K562 (cell line): Measurements from ENCODE around the gene PRDX2. TPM values are rescaled to one million over a fixed set of nuclear protein-coding genes. Genes with fewer than 3 reads are reported as not detected.

ENCODE experiments used
- C11orf30 ChIP-seq: fragments of 450-650 bp; IDR thresholded peaks from 2 replicates; pipeline ENCODE4 v1.6.1; 2016; ENCODE audit warnings: low read depth, mild to moderate bottlenecking
- CTBP1 ChIP-seq: fragments of 450-650 bp; IDR thresholded peaks from 2 replicates; pipeline ENCODE4 v1.6.1; 2016; ENCODE audit warnings: borderline replicate concordance
- E2F4 ChIP-seq: sonication (generic); formaldehyde crosslinking; IDR thresholded peaks from 2 replicates; pipeline ENCODE4 v1.8.0; 2022; ENCODE audit warnings: mild to moderate bottlenecking, low read depth, missing genetic modification reagents
- HDAC1 ChIP-seq, 2 experiments: fragments of 450-650 bp; IDR thresholded peaks; 2 replicates each; pipeline ENCODE4 v1.6.1; 2016 to 2017; ENCODE audit warnings: inconsistent platforms in 1 of 2, mild to moderate bottlenecking in 1 of 2, moderate library complexity in 1 of 2
- MYC ChIP-seq, 2 experiments: fragments of 250-450 bp in 1 of 2; sonication (Bioruptor Pico) in 1 of 2; IDR thresholded peaks; 2 replicates each; pipeline versions ENCODE4 v1.5.1 to v1.6.1; 2012 to 2021; ENCODE audit warnings: low read depth in 2 of 2, borderline replicate concordance in 1 of 2, improper control_type of control experiment in 1 of 2, low read length in 1 of 2, mild to moderate bottlenecking in 1 of 2, moderate library complexity in 1 of 2
- SIN3A ChIP-seq, 2 experiments: fragments of 150-350 bp in 1 of 2; IDR thresholded peaks; 2 replicates each; pipeline ENCODE4 v1.6.1; 2011 to 2016; ENCODE audit warnings: borderline replicate concordance in 2 of 2, low read depth in 2 of 2, low read length in 2 of 2, mild to moderate bottlenecking in 2 of 2, moderate library complexity in 2 of 2; ENCODE audit not compliant: control insufficient read depth in 1 of 2
- TAF7 ChIP-seq: fragments of 450-650 bp; IDR thresholded peaks from 2 replicates; pipeline ENCODE4 v1.6.1; 2016; ENCODE audit warnings: missing genetic modification characterization, missing compliant biosample characterization
- polyA plus RNA-seq, 8 experiments: library from polyadenylated mRNA; depleted of rRNA in 4 of 8; stranded (reverse) in 5 of 8; unstranded in 3 of 8; fragments of >200 nt; fragmentation: Nextera tagmentation in 2 of 8; fragmentation: Illumina TruSeq in 1 of 8; extraction: Ambion mirVana in 2 of 8; extraction: Trizol in 1 of 8; gene quantifications; 2 replicates each; pipeline versions ENCODE4 v1.2.1 to v1.2.3, GENCODE V29; 2011 to 2014; ENCODE audit warnings: inconsistent platforms in 1 of 8, missing spikeins in 1 of 8
- total RNA-seq, 7 experiments: library from RNA; depleted of rRNA in 6 of 7; stranded (reverse); fragments of >200 nt in 6 of 7; fragmentation: Illumina TruSeq in 2 of 7; extraction: Trizol in 2 of 7; gene quantifications; 2 replicates each; pipeline versions ENCODE4 v1.2.1 to v1.2.3, GENCODE V29; 2011 to 2021; ENCODE audit warnings: low replicate concordance in 1 of 7
- TF ChIP-seq, protein P1 (sequence below), 2 experiments: fragments of 450-650 bp; formaldehyde crosslinking in 1 of 2; IDR thresholded peaks; 2 replicates each; pipeline versions ENCODE4 v1.4.0 to v1.6.1; 2014 to 2020; ENCODE audit warnings: mild to moderate bottlenecking in 2 of 2, borderline replicate concordance in 1 of 2, low read depth in 1 of 2
- TF ChIP-seq, protein P2 (sequence below): fragments of 250-450 bp; sonication (Bioruptor Pico); IDR thresholded peaks from 2 replicates; pipeline ENCODE4 v1.4.0; 2020; ENCODE audit warnings: mild to moderate bottlenecking, moderate library complexity
- TF ChIP-seq, protein P3 (sequence below): sonication (generic); IDR thresholded peaks from 2 replicates; pipeline ENCODE4 v1.6.1; 2016

PRDX2 gene
- total and polyA plus RNA-seq, 9 of the 15 experiments (the other 6 are each of a cell fraction or from before 2014, with no cell fraction given), result 206 to 1,183 (median 415) TPM

DNA sequence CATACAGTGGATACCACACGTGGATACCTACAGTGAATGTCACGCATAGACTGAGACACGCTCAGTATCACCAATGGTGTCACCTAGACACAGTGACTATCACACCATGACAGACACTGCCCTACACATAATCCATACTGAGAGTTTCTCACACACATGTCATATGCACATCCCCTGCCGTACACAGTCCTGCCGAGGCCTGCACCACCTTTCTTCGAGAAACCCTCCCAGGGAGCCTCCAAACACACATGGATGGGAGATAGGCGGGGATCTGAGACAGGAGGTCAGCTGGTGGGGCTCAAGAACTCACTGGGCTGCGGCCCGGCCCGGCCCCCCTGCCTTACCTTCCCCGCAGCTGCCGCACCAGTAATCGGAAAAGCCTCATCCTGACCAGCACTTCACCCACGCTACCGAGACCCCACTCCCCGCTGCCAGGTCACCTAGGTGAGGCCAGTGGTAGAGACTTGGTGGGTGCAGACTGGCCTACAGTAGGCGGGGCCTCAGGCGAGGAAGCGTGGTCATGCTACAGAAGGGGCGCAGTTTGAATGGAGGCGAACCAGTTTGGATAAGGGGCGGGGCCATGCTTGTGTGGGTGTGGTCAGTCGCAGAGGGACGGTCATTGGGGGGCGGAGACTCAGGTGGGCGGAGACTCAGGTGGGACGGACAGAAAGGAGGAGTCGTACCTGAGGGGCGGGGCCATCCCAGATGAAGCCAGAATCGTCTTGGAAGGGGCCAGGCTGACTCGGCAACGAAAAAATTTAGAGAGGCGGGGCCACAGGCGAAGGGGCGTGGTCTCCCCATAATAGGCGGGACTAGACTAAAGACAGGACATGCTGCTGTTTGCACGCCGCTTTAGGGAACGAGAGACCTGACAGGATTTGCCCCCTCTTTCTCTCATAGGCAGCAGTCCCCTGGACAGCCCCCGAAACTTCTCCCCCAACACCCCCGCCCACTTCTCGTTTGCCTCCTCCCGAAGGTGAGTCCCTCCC, 38.8 kb upstream of the PRDX2 start (continued):
- no peak for TF ChIP-seq TAF7 (tag)
- peak in 1 of 2 experiments; percentile 73; a peak in 1 of 4 replicates for TF ChIP-seq HDAC1 (IDR thresholded peaks at IDR 0.05)
- TF ChIP-seq CTBP1, result 0 out of 2 replicates have a peak, but pooled peaks have one; percentile 23
- no peak; the same call in 1 of the 2 replicates for TF ChIP-seq C11orf30
- TF ChIP-seq, protein P1, sequence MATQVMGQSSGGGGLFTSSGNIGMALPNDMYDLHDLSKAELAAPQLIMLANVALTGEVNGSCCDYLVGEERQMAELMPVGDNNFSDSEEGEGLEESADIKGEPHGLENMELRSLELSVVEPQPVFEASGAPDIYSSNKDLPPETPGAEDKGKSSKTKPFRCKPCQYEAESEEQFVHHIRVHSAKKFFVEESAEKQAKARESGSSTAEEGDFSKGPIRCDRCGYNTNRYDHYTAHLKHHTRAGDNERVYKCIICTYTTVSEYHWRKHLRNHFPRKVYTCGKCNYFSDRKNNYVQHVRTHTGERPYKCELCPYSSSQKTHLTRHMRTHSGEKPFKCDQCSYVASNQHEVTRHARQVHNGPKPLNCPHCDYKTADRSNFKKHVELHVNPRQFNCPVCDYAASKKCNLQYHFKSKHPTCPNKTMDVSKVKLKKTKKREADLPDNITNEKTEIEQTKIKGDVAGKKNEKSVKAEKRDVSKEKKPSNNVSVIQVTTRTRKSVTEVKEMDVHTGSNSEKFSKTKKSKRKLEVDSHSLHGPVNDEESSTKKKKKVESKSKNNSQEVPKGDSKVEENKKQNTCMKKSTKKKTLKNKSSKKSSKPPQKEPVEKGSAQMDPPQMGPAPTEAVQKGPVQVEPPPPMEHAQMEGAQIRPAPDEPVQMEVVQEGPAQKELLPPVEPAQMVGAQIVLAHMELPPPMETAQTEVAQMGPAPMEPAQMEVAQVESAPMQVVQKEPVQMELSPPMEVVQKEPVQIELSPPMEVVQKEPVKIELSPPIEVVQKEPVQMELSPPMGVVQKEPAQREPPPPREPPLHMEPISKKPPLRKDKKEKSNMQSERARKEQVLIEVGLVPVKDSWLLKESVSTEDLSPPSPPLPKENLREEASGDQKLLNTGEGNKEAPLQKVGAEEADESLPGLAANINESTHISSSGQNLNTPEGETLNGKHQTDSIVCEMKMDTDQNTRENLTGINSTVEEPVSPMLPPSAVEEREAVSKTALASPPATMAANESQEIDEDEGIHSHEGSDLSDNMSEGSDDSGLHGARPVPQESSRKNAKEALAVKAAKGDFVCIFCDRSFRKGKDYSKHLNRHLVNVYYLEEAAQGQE (IDR thresholded peaks at IDR 0.05; ENCODE audit: borderline replicate concordance), result peak; percentile 93
- TF ChIP-seq, protein P1 (CRISPR knock-in tag; IDR thresholded peaks at IDR 0.05; ENCODE audit: low read depth), result no peak
- TF ChIP-seq E2F4 (CRISPR knock-in tag), result 0 out of 2 replicates have a peak, but pooled peaks have one; percentile 28
- TF ChIP-seq, protein P2, sequence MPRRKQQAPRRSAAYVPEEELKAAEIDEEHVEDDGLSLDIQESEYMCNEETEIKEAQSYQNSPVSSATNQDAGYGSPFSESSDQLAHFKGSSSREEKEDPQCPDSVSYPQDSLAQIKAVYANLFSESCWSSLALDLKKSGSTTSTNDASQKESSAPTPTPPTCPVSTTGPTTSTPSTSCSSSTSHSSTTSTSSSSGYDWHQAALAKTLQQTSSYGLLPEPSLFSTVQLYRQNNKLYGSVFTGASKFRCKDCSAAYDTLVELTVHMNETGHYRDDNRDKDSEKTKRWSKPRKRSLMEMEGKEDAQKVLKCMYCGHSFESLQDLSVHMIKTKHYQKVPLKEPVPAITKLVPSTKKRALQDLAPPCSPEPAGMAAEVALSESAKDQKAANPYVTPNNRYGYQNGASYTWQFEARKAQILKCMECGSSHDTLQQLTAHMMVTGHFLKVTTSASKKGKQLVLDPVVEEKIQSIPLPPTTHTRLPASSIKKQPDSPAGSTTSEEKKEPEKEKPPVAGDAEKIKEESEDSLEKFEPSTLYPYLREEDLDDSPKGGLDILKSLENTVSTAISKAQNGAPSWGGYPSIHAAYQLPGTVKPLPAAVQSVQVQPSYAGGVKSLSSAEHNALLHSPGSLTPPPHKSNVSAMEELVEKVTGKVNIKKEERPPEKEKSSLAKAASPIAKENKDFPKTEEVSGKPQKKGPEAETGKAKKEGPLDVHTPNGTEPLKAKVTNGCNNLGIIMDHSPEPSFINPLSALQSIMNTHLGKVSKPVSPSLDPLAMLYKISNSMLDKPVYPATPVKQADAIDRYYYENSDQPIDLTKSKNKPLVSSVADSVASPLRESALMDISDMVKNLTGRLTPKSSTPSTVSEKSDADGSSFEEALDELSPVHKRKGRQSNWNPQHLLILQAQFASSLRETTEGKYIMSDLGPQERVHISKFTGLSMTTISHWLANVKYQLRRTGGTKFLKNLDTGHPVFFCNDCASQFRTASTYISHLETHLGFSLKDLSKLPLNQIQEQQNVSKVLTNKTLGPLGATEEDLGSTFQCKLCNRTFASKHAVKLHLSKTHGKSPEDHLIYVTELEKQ, result no peak
- peak; percentile 30 to 43; a peak in 1 of 4 replicates for TF ChIP-seq SIN3A (IDR thresholded peaks at IDR 0.05; ENCODE audit: borderline replicate concordance in 2 of 2, control insufficient read depth in 1 of 2, low read depth in 2 of 2, low read length in 2 of 2)
- TF ChIP-seq, protein P3, sequence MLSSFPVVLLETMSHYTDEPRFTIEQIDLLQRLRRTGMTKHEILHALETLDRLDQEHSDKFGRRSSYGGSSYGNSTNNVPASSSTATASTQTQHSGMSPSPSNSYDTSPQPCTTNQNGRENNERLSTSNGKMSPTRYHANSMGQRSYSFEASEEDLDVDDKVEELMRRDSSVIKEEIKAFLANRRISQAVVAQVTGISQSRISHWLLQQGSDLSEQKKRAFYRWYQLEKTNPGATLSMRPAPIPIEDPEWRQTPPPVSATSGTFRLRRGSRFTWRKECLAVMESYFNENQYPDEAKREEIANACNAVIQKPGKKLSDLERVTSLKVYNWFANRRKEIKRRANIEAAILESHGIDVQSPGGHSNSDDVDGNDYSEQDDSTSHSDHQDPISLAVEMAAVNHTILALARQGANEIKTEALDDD, result no peak
- TF ChIP-seq MYC (IDR thresholded peaks at IDR 0.05; ENCODE audit: low read depth, low read length), result peak; percentile 70
- TF ChIP-seq MYC (CRISPR knock-in tag; IDR thresholded peaks at IDR 0.05; ENCODE audit: borderline replicate concordance, low read depth), result no peak
